ENCODE data around the gene SLFN11. TPM values are rescaled to one million over a fixed set of nuclear protein-coding genes. Genes with fewer than 3 reads are reported as not detected.
"Not testable (repeated sequence)": the region's sequence is repeated elsewhere in the genome, so short reads cannot be mapped to it uniquely, and the experiment has no call there.

The SLFN11 gene
- total RNA-seq, 1 experiment from 2014 or later = 7.5 TPM

DNA sequence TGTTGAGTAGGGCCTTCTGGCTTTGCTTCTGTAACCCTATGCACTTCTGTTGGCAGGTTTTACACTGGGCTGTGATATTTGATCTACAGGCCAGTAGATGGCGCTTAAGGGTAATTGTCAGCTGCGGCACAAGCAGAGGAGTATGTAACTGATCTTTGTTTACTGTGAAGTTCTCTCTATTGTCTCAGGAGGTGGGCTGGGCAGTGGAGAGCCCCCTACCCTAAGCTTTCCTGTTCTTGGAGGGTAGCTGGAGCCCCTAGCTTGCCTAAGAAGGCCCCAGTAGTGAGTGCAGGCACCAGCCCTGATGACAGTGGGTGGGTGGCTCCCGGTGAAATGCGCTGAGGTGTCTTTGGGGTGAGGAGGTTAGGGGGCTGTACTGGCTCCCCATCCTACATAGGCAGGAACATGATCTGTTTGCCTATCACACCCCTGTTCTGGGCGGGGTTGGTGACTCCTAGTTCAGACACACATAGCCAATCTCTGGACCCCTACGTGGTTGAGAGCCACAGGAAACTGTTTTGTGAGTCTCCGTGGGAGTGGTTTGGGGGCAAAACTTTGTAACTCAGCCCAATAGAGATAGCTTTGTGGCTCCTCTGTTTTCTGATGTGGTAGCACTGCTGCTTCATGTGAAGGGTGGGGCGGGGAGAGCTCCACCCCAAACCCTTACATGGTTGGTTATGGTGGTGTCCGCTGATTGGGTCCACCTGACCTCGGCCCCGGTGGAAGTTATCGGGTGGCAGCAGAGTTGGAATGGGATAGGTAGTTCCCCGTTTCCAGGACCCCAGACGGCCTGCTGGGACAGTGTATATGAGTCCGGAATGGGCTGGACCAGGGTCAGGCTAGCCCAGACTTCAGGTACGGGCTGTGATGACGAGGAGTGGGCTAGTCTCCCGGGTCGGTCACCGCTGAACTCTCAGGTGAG is 60.4 kb downstream of the SLFN11 start:
- H3K36me3 ChIP-seq (ENCODE audit: low read depth, low read length) = no peaks in the 10 kb centered on the region
- H3K9me2 ChIP-seq (replicated peaks; ENCODE audit: low read length) = no peaks in the 10 kb centered on the region
- no peak overlapping the region for H3K4me3 ChIP-seq (ENCODE audit: low read length)
- CTCF ChIA-PET = no interaction called here
- H3K79me2 ChIP-seq (ENCODE audit: low read length) = no peaks in the 10 kb centered on the region
- H3K9ac ChIP-seq (ENCODE audit: low read length) = no peak overlapping the region
- no peaks in the 10 kb centered on the region for H3K9me3 ChIP-seq (ENCODE audit: low read length)
- no peak overlapping the region for H2AFZ ChIP-seq (ENCODE audit: low read length)
- H4K20me1 ChIP-seq (ENCODE audit: low read length) = no peaks in the 10 kb centered on the region
- no peak overlapping the region for H3K27ac ChIP-seq (ENCODE audit: low read length)
- H3F3A ChIP-seq (ENCODE audit: low read length, unreplicated experiment) = no peaks in the 10 kb centered on the region
- peak; percentile 57 for DNase-seq
- BruUV-seq (replicated peaks) = no TSS peak
- ATAC-seq = peak; percentile 87
- TF ChIP-seq, protein P1, sequence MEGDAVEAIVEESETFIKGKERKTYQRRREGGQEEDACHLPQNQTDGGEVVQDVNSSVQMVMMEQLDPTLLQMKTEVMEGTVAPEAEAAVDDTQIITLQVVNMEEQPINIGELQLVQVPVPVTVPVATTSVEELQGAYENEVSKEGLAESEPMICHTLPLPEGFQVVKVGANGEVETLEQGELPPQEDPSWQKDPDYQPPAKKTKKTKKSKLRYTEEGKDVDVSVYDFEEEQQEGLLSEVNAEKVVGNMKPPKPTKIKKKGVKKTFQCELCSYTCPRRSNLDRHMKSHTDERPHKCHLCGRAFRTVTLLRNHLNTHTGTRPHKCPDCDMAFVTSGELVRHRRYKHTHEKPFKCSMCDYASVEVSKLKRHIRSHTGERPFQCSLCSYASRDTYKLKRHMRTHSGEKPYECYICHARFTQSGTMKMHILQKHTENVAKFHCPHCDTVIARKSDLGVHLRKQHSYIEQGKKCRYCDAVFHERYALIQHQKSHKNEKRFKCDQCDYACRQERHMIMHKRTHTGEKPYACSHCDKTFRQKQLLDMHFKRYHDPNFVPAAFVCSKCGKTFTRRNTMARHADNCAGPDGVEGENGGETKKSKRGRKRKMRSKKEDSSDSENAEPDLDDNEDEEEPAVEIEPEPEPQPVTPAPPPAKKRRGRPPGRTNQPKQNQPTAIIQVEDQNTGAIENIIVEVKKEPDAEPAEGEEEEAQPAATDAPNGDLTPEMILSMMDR (conservative IDR thresholded peaks at IDR 0.05; ENCODE audit: low read depth, low read length) = peak; percentile 75
- TF ChIP-seq EZH2 (IDR thresholded peaks at IDR 0.05; ENCODE audit: low read length, unreplicated experiment) = no peak
- TF ChIP-seq EZH2phosphoT487 (IDR thresholded peaks at IDR 0.05; ENCODE audit: borderline replicate concordance, low read length) = no peak
- POLR2A ChIA-PET (ENCODE audit: unreplicated experiment) = no interaction called here
- H3K27me3 ChIP-seq (ENCODE audit: low read length) = no peaks in the 10 kb centered on the region
- H3K4me2 ChIP-seq (ENCODE audit: low read length) = no peak overlapping the region
- intact Hi-C loops (cut with micrococcal nuclease) = loop anchor here (1.0 to 10.0 kb wide), 3 partner anchors 58 to 220 kb away; no protein-coding TSS in a partner anchor
- peaks cover 17% of the 10 kb centered on the region; the same call in 1 of the 2 replicates for H3K4me1 ChIP-seq (ENCODE audit: insufficient read depth, low read length)

DNA sequence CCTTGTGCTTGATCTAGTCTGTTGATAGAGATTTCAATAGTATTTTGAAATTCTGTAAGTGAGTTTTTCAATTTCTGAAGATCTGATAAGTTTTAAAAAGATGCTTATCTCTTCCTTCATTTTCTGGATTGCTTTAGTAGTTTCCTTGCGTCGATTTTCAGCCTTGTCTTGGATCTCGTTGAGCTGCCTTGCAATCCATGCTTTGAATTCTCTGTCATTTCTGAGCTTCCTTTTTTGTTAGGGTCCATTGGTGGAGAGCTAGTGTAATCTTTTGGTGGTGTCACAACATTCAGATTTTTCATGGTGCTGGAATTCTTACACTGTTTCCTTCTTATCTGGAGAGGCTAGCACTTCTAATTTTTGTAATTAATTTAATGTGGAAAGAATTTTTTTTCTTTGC is 61.1 kb downstream of the SLFN11 start:
- Histone ChIP-seq H3K27me3 (ENCODE audit: low read length) (no peaks in the 10 kb centered on the region), H3K9me2 (replicated peaks; ENCODE audit: low read length) (no peaks in the 10 kb centered on the region), H3K79me2 (ENCODE audit: low read length) (no peaks in the 10 kb centered on the region), H3K36me3 (ENCODE audit: low read depth, low read length) (no peaks in the 10 kb centered on the region), H4K20me1 (ENCODE audit: low read length) (no peaks in the 10 kb centered on the region), H3K4me1 (ENCODE audit: insufficient read depth, low read length) (peaks cover 17% of the 10 kb centered on the region; the same call in 1 of the 2 replicates), H3K4me3 (ENCODE audit: low read length) (no peak overlapping the region), H3K9ac (ENCODE audit: low read length) (no peak overlapping the region), H2AFZ (ENCODE audit: low read length) (no peak overlapping the region), H3K27ac (ENCODE audit: low read length) (no peak overlapping the region), H3K9me3 (ENCODE audit: low read length) (no peaks in the 10 kb centered on the region), H3K4me2 (ENCODE audit: low read length) (no peak overlapping the region), H3F3A (ENCODE audit: low read length, unreplicated experiment) (no peaks in the 10 kb centered on the region)
- no TSS peak for BruUV-seq (replicated peaks)
- ATAC-seq (no peak), DNase-seq (no peak)
- TF ChIP-seq EZH2phosphoT487 (IDR thresholded peaks at IDR 0.05; ENCODE audit: borderline replicate concordance, low read length) = no peak
- TF ChIP-seq EZH2 (IDR thresholded peaks at IDR 0.05; ENCODE audit: low read length, unreplicated experiment) = no peak
- TF ChIP-seq, protein P1 (conservative IDR thresholded peaks at IDR 0.05; ENCODE audit: low read depth, low read length) = no peak
- POLR2A ChIA-PET (ENCODE audit: unreplicated experiment) = no interaction called here
- intact Hi-C loops (cut with micrococcal nuclease) = loop anchor here (1.0 to 10.0 kb wide), 3 partner anchors 58 to 221 kb away; no protein-coding TSS in a partner anchor
- CTCF ChIA-PET = no interaction called here

DNA sequence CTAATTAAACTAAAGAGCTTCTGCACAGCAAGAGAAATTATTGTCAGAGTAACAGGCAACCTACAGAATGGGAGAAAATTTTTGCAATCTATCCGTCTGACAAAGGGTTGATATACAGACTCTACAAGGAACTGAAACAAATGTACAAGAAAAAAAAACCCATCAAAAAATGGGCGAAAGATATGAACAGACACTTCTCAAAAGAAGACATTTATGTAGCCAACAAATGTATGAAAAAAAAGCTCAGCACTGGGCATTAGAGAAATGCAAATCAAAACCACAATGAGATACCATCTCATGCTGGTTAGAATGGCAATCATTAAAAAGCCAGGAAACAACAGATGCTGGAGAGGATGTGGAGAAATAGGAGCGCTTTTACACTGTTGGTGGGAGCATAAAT is 64.1 kb downstream of the SLFN11 start:
- H3K9ac ChIP-seq (ENCODE audit: low read length); H3F3A ChIP-seq (ENCODE audit: low read length, unreplicated experiment); ATAC-seq; H3K36me3 ChIP-seq (ENCODE audit: low read depth, low read length); POLR2A ChIA-PET (ENCODE audit: unreplicated experiment); H3K9me2 ChIP-seq (replicated peaks; ENCODE audit: low read length); H3K27ac ChIP-seq (ENCODE audit: low read length); BruUV-seq (replicated peaks); H4K20me1 ChIP-seq (ENCODE audit: low read length); intact Hi-C loops (cut with micrococcal nuclease); H2AFZ ChIP-seq (ENCODE audit: low read length); DNase-seq; H3K4me1 ChIP-seq (ENCODE audit: insufficient read depth, low read length); CTCF ChIA-PET; H3K27me3 ChIP-seq (ENCODE audit: low read length); H3K4me3 ChIP-seq (ENCODE audit: low read length); H3K9me3 ChIP-seq (ENCODE audit: low read length); H3K79me2 ChIP-seq (ENCODE audit: low read length); H3K4me2 ChIP-seq (ENCODE audit: low read length): not testable (repeated sequence)

Other genes starting within 250 kb of the SLFN11 start
- gene NLE1, start 231.3 kb downstream of the SLFN11 start, total RNA-seq (2014; rRNA removed) = 18.6 and 33.5 TPM in 2 replicates
- gene UNC45B, start 225.8 kb downstream of the SLFN11 start, total RNA-seq (2014; rRNA removed) = not detected in 2 replicates
- not detected in 2 replicates for gene SLC35G3, start 179.2 kb downstream of the SLFN11 start, total RNA-seq (2014; rRNA removed)
- gene SLFN5, start 130.5 kb downstream of the SLFN11 start, total RNA-seq (2014; rRNA removed) = 7.5 and 14.5 TPM in 2 replicates
- gene SLFN12, start 58.9 kb upstream of the SLFN11 start, total RNA-seq (2014; rRNA removed) = not detected in 2 replicates
- 4.6 and 8.2 TPM in 2 replicates for gene SLFN13, start 75.1 kb upstream of the SLFN11 start, total RNA-seq (2014; rRNA removed)
- gene SLFN12L, start 164.1 kb upstream of the SLFN11 start, total RNA-seq (2014; rRNA removed) = not detected in 2 replicates
- not detected in 2 replicates for gene SLFN14, start 187.2 kb upstream of the SLFN11 start, total RNA-seq (2014; rRNA removed)
- 2.4 and 3.9 TPM in 2 replicates for gene PEX12, start 204.9 kb upstream of the SLFN11 start, total RNA-seq (2014; rRNA removed)
- gene AP2B1, start 213.7 kb upstream of the SLFN11 start, total RNA-seq (2014; rRNA removed) = 70.2 and 84.9 TPM in 2 replicates